Glutamatergic neuron (in vitro differentiated cells): ENCODE measurements around the gene SPSB4. TPM values are rescaled to one million over a fixed set of nuclear protein-coding genes. Genes with fewer than 3 reads are reported as not detected.

Source experiments
- DNase-seq: peaks from one replicate; pipeline ENCODE4 v3.0.0; 2022
- H3K27ac Mint-ChIP-seq: one replicate; pipeline ENCODE4 v1.8.0; 2020; ENCODE audit warnings: mild to moderate bottlenecking, mixed read lengths, inconsistent platforms; ENCODE audit not compliant: unreplicated experiment
- H3K27me3 Mint-ChIP-seq: one replicate; pipeline ENCODE4 v1.8.0; 2020; ENCODE audit warnings: mild to moderate bottlenecking, moderate library complexity, mixed read lengths, inconsistent platforms; ENCODE audit not compliant: unreplicated experiment
- H3K36me3 Mint-ChIP-seq: one replicate; pipeline ENCODE4 v1.8.0; 2020; ENCODE audit warnings: mild to moderate bottlenecking, mixed read lengths, inconsistent platforms; ENCODE audit not compliant: unreplicated experiment
- H3K4me1 Mint-ChIP-seq: one replicate; pipeline ENCODE4 v1.8.0; 2020; ENCODE audit warnings: mild to moderate bottlenecking, low read depth, mixed read lengths, inconsistent platforms; ENCODE audit not compliant: unreplicated experiment
- H3K4me3 Mint-ChIP-seq: one replicate; pipeline ENCODE4 v1.8.0; 2020; ENCODE audit warnings: mild to moderate bottlenecking, mixed read lengths, inconsistent platforms; ENCODE audit not compliant: unreplicated experiment
- H3K9me3 Mint-ChIP-seq: one replicate; pipeline ENCODE4 v1.8.0; 2020; ENCODE audit warnings: mild to moderate bottlenecking, moderate library complexity, mixed read lengths, inconsistent platforms; ENCODE audit not compliant: unreplicated experiment
- total RNA-seq: library from RNA; stranded (reverse); fragmentation: NEBNext Ultra II Directional; extraction: Animal tissue kit (Norgen Biotek cat#: 25700); gene quantifications from one replicate; pipeline ENCODE4 v1.2.1, GENCODE V29; 2021; ENCODE audit not compliant: unreplicated experiment
- TF ChIP-seq, protein P1 (sequence below): fragments of 200-600 bp; sonication (generic); IDR thresholded peaks from one replicate; pipeline ENCODE4 v1.5.0; 2021; ENCODE audit not compliant: partially characterized antibody, unreplicated experiment

Gene SPSB4
- total RNA-seq, 1 donor from 2014 or later = 98.4 TPM

- H3K27me3 Mint-ChIP-seq = peaks cover 14% of the 10 kb centered on the region
- H3K36me3 Mint-ChIP-seq = peaks cover 5% of the 10 kb centered on the region
- no peak for DNase-seq
- no peak overlapping the region for H3K4me3 Mint-ChIP-seq
- TF ChIP-seq, protein P1, sequence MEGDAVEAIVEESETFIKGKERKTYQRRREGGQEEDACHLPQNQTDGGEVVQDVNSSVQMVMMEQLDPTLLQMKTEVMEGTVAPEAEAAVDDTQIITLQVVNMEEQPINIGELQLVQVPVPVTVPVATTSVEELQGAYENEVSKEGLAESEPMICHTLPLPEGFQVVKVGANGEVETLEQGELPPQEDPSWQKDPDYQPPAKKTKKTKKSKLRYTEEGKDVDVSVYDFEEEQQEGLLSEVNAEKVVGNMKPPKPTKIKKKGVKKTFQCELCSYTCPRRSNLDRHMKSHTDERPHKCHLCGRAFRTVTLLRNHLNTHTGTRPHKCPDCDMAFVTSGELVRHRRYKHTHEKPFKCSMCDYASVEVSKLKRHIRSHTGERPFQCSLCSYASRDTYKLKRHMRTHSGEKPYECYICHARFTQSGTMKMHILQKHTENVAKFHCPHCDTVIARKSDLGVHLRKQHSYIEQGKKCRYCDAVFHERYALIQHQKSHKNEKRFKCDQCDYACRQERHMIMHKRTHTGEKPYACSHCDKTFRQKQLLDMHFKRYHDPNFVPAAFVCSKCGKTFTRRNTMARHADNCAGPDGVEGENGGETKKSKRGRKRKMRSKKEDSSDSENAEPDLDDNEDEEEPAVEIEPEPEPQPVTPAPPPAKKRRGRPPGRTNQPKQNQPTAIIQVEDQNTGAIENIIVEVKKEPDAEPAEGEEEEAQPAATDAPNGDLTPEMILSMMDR = no peak
- no peak overlapping the region for H3K27ac Mint-ChIP-seq
- H3K9me3 Mint-ChIP-seq = peaks cover 9% of the 10 kb centered on the region
- peaks cover 39% of the 10 kb centered on the region for H3K4me1 Mint-ChIP-seq
These were observed 100.3 kb downstream of the SPSB4 start for GRCh38 chr3:141151439-141151838.

DNA sequence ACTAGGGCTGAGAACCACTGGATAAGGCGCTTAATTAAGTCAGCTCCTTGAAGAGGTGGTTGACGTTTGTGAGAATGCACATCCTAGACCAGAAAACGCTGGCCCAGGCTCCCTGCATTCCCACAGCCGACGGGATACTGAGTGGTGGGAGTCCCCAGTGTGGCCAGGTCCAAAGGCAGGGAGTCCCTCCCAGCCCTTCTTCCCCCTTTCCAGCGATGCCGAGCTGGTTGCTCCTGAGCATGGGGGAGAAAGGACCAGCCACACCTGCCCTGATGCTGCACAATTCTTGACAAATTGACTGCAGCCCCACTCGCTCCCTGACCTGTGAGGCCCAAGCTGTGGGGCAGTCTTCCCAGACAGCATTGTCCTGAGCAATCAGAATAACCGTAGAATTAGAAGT lies 101.0 kb downstream of the SPSB4 start:
- peaks cover 39% of the 10 kb centered on the region for H3K4me1 Mint-ChIP-seq
- DNase-seq = no peak
- no peak overlapping the region for H3K27ac Mint-ChIP-seq
- TF ChIP-seq, protein P1 = no peak
- H3K4me3 Mint-ChIP-seq = no peak overlapping the region
- peaks cover 14% of the 10 kb centered on the region for H3K27me3 Mint-ChIP-seq
- peaks cover 5% of the 10 kb centered on the region for H3K36me3 Mint-ChIP-seq
- H3K9me3 Mint-ChIP-seq = peaks cover 9% of the 10 kb centered on the region

DNA sequence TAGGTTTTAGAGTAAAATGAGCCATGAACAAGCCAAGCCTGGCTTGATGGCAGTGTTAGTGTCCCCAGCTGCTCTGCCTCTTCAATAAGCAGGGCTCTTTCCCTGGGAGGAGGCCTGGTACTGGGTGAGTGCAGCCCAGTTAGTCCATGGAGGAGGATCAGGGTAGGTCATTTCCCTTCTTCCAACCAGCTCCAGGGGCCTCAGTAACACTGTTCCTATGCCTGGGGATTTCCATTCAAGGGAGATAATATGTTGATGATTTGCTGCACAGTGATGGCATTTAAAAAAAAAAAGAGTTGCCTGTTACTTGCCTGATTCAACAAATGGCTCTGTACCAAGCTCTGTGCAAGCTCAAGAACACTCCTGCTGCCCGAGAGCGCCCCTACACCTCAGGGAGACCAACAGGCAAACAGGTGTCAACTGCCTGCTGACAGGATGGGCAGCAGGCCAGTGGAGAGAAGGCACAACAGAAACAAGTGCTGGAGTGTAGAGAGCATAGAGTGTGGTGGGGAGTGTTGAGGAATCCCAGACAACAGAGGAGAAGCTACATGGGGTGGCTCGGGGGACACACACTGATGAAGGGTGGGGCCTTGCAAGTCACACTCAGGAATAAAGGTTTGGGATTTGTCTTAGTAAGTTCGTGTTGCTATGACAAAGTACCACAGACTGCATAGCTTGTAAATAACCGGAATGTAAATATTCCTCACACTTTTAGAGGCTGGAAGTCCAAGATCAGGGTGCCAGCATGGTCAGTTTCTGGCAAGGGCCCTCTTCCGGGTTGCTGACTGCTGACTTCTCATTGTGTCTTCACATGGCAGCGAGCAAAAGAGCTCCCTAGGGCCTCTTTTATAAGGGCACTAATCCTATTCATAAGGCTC lies 101.9 kb downstream of the SPSB4 start:
- no peak overlapping the region for H3K27ac Mint-ChIP-seq

GRCh38 chr3:141153679-141153966 lies 102.5 kb downstream of the SPSB4 start:
- no peak overlapping the region for H3K4me3 Mint-ChIP-seq
- TF ChIP-seq, protein P1 = no peak
- H3K9me3 Mint-ChIP-seq = peaks cover 10% of the 10 kb centered on the region

More for the DNA sequence above, 101.9 kb downstream of the SPSB4 start:
- Mint-ChIP-seq H3K9me3 (peaks cover 9% of the 10 kb centered on the region), H3K27me3 (peaks cover 11% of the 10 kb centered on the region), H3K4me3 (no peak overlapping the region), H3K4me1 (peaks cover 36% of the 10 kb centered on the region), H3K36me3 (peaks cover 5% of the 10 kb centered on the region)
- no peak for DNase-seq
- TF ChIP-seq, protein P1 = no peak

DNA sequence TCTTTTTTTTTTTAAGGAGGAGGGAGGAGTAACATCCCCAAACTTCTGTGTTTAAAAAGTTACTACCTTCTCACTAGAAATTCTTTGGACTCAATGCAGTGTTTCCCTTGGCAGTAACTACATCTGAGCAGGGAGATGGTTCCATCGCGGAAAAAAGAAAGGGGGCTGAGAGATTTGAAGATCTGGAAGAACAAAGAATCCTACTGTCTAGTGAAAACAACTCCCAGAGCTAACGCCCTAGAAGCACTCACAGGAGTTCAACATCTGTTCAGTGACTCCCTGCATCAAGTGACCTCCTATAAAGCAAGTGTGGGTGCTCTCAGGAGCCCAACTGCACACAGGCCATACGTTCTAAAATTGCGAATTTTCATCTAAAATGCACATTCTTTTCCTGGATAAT lies 113.7 kb downstream of the SPSB4 start:
- H3K4me3 Mint-ChIP-seq = no peak overlapping the region

More at GRCh38 chr3:141153679-141153966, 102.5 kb downstream of the SPSB4 start:
- DNase-seq = no peak
- Mint-ChIP-seq H3K4me1 (peaks cover 35% of the 10 kb centered on the region), H3K36me3 (peaks cover 7% of the 10 kb centered on the region), H3K27ac (no peak overlapping the region), H3K27me3 (peaks cover 10% of the 10 kb centered on the region)

More for the DNA sequence above, 113.7 kb downstream of the SPSB4 start:
- Mint-ChIP-seq H3K27ac (peak overlapping the region; percentile 65), H3K27me3 (peaks cover 3% of the 10 kb centered on the region), H3K36me3 (peaks cover 26% of the 10 kb centered on the region), H3K4me1 (peaks cover 8% of the 10 kb centered on the region), H3K9me3 (peaks cover 8% of the 10 kb centered on the region)
- TF ChIP-seq, protein P1 = no peak
- no peak for DNase-seq
